GM23248 (cell line): Measurements from ENCODE around the gene TMEM164.

Source experiments
- EZH2 ChIP-seq: fragments of 200-600 bp; sonication (generic); IDR thresholded peaks from 2 replicates; pipeline ENCODE4 v1.6.1; 2018; ENCODE audit warnings: antibody characterized with exemption, mild to moderate bottlenecking; ENCODE audit not compliant: insufficient read depth, poor library complexity, severe bottlenecking
- EZH2phosphoT487 ChIP-seq: fragments of 200-600 bp; sonication (generic); IDR thresholded peaks from 2 replicates; pipeline ENCODE4 v1.6.1; 2018; ENCODE audit warnings: antibody characterized with exemption, moderate library complexity, mild to moderate bottlenecking, low read depth; ENCODE audit not compliant: insufficient read depth

GRCh38 chrX:109964390-109964789 is 38.5 kb upstream of the TMEM164 start:
- TF ChIP-seq EZH2 (no peak), EZH2phosphoT487 (no peak)
